Colonic mucosa (tissue), 4 donors: ENCODE measurements around the gene SIGLEC10. TPM values are rescaled to one million over a fixed set of nuclear protein-coding genes. Genes with fewer than 3 reads are reported as not detected.
"Not testable (repeated sequence)": the region's sequence is repeated elsewhere in the genome, so short reads cannot be mapped to it uniquely, and the experiment has no call there.

ENCODE experiments used
- DNase-seq: peaks from one replicate; pipeline ENCODE4 v3.0.0-alpha.2; 2020
- H3K27ac ChIP-seq: fragments of 200-600 bp; one replicate; pipeline ENCODE4 v1.8.0; 2021
- H3K27me3 ChIP-seq: fragments of 200-600 bp; one replicate; pipeline ENCODE4 v1.8.0; 2021
- H3K36me3 ChIP-seq: fragments of 200-600 bp; one replicate; pipeline ENCODE4 v1.8.0; 2021
- H3K4me1 ChIP-seq: fragments of 200-600 bp; one replicate; pipeline ENCODE4 v1.8.0; 2021; ENCODE audit warnings: mild to moderate bottlenecking
- H3K4me3 ChIP-seq: fragments of 200-600 bp; one replicate; pipeline ENCODE4 v1.8.0; 2021
- H3K9ac ChIP-seq, 2 donors: one replicate each; pipeline ENCODE4 v1.7.0; 2013; ENCODE audit warnings: control low read depth in 2 of 2, low read depth in 2 of 2, low read length in 2 of 2
- H3K9me3 ChIP-seq: fragments of 200-600 bp; one replicate; pipeline ENCODE4 v1.8.0; 2021
- intact Hi-C: fragments of 100-400 bp; cut with DNase I; formaldehyde crosslinking; loops from one replicate; pipeline ENCODE4 v1.14.1; 2022
- total RNA-seq, 2 donors: library from RNA; stranded (reverse); fragmentation: NEBNext Ultra II Directional in 1 of 2; extraction: Animal tissue kit (Norgen Biotek cat#: 25700) in 1 of 2; gene quantifications; one replicate each; pipeline ENCODE4 v1.2.1, GENCODE V29; 2021
- TF ChIP-seq, protein P1 (sequence below): fragments of 200-600 bp; IDR thresholded peaks from one replicate; pipeline ENCODE4 v1.8.0; 2022; ENCODE audit warnings: antibody characterized with exemption, mild to moderate bottlenecking
- donor health status: healthy.
- donor health status: DM: no; HTN: no; CAD: no.
- donor health status: DM: no; HTN: no; CAD: no.

The SIGLEC10 gene, protein sequence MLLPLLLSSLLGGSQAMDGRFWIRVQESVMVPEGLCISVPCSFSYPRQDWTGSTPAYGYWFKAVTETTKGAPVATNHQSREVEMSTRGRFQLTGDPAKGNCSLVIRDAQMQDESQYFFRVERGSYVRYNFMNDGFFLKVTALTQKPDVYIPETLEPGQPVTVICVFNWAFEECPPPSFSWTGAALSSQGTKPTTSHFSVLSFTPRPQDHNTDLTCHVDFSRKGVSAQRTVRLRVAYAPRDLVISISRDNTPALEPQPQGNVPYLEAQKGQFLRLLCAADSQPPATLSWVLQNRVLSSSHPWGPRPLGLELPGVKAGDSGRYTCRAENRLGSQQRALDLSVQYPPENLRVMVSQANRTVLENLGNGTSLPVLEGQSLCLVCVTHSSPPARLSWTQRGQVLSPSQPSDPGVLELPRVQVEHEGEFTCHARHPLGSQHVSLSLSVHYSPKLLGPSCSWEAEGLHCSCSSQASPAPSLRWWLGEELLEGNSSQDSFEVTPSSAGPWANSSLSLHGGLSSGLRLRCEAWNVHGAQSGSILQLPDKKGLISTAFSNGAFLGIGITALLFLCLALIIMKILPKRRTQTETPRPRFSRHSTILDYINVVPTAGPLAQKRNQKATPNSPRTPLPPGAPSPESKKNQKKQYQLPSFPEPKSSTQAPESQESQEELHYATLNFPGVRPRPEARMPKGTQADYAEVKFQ
- total RNA-seq = 1 to 10 TPM; 1.4 to 2.7 TPM

- intact Hi-C loops = no loop called here
- H3K36me3 ChIP-seq = no peaks in the 10 kb centered on the region
- TF ChIP-seq, protein P1, sequence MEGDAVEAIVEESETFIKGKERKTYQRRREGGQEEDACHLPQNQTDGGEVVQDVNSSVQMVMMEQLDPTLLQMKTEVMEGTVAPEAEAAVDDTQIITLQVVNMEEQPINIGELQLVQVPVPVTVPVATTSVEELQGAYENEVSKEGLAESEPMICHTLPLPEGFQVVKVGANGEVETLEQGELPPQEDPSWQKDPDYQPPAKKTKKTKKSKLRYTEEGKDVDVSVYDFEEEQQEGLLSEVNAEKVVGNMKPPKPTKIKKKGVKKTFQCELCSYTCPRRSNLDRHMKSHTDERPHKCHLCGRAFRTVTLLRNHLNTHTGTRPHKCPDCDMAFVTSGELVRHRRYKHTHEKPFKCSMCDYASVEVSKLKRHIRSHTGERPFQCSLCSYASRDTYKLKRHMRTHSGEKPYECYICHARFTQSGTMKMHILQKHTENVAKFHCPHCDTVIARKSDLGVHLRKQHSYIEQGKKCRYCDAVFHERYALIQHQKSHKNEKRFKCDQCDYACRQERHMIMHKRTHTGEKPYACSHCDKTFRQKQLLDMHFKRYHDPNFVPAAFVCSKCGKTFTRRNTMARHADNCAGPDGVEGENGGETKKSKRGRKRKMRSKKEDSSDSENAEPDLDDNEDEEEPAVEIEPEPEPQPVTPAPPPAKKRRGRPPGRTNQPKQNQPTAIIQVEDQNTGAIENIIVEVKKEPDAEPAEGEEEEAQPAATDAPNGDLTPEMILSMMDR = no peak
- no peak for DNase-seq
- no peaks in the 10 kb centered on the region for H3K9me3 ChIP-seq
- H3K27me3 ChIP-seq = no peaks in the 10 kb centered on the region
- no peak within 1 kb of the TSS for H3K27ac ChIP-seq
- no peaks in the 10 kb centered on the region for H3K4me1 ChIP-seq
- H3K4me3 ChIP-seq = no peak within 1 kb of the TSS
- H3K9ac ChIP-seq = no peak within 1 kb of the TSS
These were observed at the start of gene SIGLEC10 for GRCh38 chr19:51417107-51417809. Gene SIGLEC10, minus strand, starts transcription at chr19:51417642. Its CDS starts 61 bp downstream, at chr19:51417581.

GRCh38 chr19:51466723-51467122, 49.3 kb upstream of the SIGLEC10 start:
- Histone ChIP-seq H3K9ac (no peak overlapping the region), H3K4me1 (no peaks in the 10 kb centered on the region), H3K4me3 (no peak overlapping the region), H3K27me3 (no peaks in the 10 kb centered on the region), H3K9me3 (no peaks in the 10 kb centered on the region), H3K27ac (no peak overlapping the region), H3K36me3 (no peaks in the 10 kb centered on the region)
- intact Hi-C loops = no loop called here
- TF ChIP-seq, protein P1 = no peak
- no peak for DNase-seq

DNA sequence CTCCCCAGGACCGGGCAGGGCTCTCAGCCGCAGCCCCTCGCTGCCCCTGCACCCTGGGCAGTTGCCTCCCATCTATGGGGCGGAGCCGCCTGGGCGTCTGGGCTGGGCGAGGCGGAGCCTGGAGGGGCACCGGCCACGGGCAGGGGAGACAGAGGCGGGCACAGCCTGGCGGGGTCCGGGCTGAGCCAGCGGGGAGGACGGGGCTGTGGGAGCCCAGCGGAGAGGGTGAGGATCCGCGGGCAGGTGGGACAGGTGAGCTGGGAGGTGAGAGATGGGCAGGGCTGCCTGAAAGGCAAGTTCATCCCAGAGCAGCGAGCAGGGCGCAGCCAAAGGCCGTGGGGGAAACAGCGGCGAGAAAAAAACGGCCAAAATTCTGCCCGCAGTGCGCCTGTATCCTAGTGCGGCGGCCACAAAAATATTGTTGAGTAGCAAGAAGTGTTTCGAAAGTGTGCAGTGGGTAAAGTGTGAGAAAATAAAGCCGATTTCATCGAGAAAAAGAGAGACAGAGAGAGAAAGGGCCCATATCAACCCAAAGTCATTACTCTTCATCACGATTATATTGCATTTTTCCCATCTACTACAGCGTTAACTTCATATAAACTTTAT, 46.6 kb upstream of the SIGLEC10 start:
- intact Hi-C loops, H3K9ac ChIP-seq, H3K4me1 ChIP-seq, DNase-seq, H3K36me3 ChIP-seq, H3K27me3 ChIP-seq, H3K4me3 ChIP-seq, H3K9me3 ChIP-seq, H3K27ac ChIP-seq: not testable (repeated sequence)

DNA sequence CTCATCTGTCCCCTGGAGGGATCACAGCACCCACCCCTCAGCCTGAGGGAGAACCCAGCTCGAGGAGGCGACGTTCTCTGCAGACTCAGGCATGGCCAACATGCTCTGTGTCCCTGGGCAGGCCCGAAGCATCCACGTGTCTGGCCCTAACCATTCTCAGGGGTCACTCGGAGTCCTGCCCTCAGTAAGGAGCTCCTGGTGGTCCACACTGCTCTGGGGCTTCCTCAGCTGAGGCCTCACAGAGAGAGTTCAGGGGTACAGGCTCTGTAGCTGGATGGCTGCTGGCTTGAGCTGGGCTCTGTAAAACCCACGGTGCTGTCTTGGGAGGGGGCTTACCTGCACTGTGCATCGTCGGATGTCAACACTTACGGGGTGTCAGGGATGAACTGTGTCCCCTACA, 45.2 kb upstream of the SIGLEC10 start:
- TF ChIP-seq, protein P1 = no peak
- Histone ChIP-seq H3K4me1 (no peaks in the 10 kb centered on the region), H3K9me3 (no peaks in the 10 kb centered on the region), H3K27ac (no peak overlapping the region), H3K9ac (peak overlapping the region in 1 of 2 donors; percentile 2), H3K36me3 (no peaks in the 10 kb centered on the region), H3K4me3 (no peak overlapping the region), H3K27me3 (no peaks in the 10 kb centered on the region)
- intact Hi-C loops = no loop called here
- DNase-seq = no peak

- Histone ChIP-seq H3K27ac (no peak overlapping the region), H3K9me3 (no peaks in the 10 kb centered on the region), H3K9ac (no peak overlapping the region), H3K4me3 (no peak overlapping the region), H3K27me3 (no peaks in the 10 kb centered on the region), H3K36me3 (no peaks in the 10 kb centered on the region), H3K4me1 (no peaks in the 10 kb centered on the region)
- TF ChIP-seq, protein P1 = no peak
- no peak for DNase-seq
- intact Hi-C loops = no loop called here
These were observed 44.8 kb upstream of the SIGLEC10 start for GRCh38 chr19:51462276-51462675.
